Daoy (cell line): ENCODE measurements around the gene GASK1B. TPM values are rescaled to one million over a fixed set of nuclear protein-coding genes. Genes with fewer than 3 reads are reported as not detected.
A peak's percentile ranks its signal among the peaks of the same experiment; 100 is the strongest.

Source experiments
- DNase-seq: peaks from one replicate; pipeline ENCODE4 v3.0.0-alpha.2; 2015; ENCODE audit warnings: low read depth
- total RNA-seq: library from RNA; depleted of rRNA; stranded (reverse); fragments of >200 nt; shearing (Covaris generic); gene quantifications from 2 replicates; pipeline ENCODE4 v1.2.3, GENCODE V29; 2014

GASK1B gene
- total RNA-seq, 1 experiment from 2014 or later = 0.23 TPM

- DNase-seq = no peak
Measured at GRCh38 chr4:158186815-158187214, 14.0 kb upstream of the GASK1B start.

GRCh38 chr4:158182736-158183135 is 9.9 kb upstream of the GASK1B start:
- DNase-seq = no peak

- DNase-seq = no peak
Measured at GRCh38 chr4:158181906-158182305, 9.1 kb upstream of the GASK1B start.

GRCh38 chr4:158179465-158179864 is 6.6 kb upstream of the GASK1B start:
- DNase-seq = no peak

- no peak for DNase-seq
Measured at GRCh38 chr4:158176776-158177175, 4.0 kb upstream of the GASK1B start.

GRCh38 chr4:158176108-158176507 is 3.3 kb upstream of the GASK1B start:
- DNase-seq = peak; percentile 44

- DNase-seq = no peak
Measured at GRCh38 chr4:158170691-158171561, 1.9 kb downstream of the GASK1B start.

GRCh38 chr4:158169931-158170690 is 2.7 kb downstream of the GASK1B start:
- DNase-seq = no peak

- DNase-seq = no peak
Measured at GRCh38 chr4:158169506-158169905, 3.3 kb downstream of the GASK1B start.

GRCh38 chr4:158168606-158169005 is 4.2 kb downstream of the GASK1B start:
- DNase-seq = no peak

GRCh38 chr4:158166701-158167100 is 6.1 kb downstream of the GASK1B start:
- no peak for DNase-seq

- no peak for DNase-seq
Measured at GRCh38 chr4:158164768-158165213, 8.0 kb downstream of the GASK1B start.

GRCh38 chr4:158163941-158164767 is 8.7 kb downstream of the GASK1B start:
- no peak for DNase-seq

GRCh38 chr4:158162631-158163030 is 10.2 kb downstream of the GASK1B start:
- peak; percentile 35 for DNase-seq

GRCh38 chr4:158161551-158162354 is 11.1 kb downstream of the GASK1B start:
- DNase-seq = peak; percentile 69

GRCh38 chr4:158159718-158160094 is 13.1 kb downstream of the GASK1B start:
- DNase-seq = no peak

- DNase-seq = peak; percentile 58
Measured at GRCh38 chr4:158159054-158159717, 13.6 kb downstream of the GASK1B start.

GRCh38 chr4:158157412-158157811 is 15.4 kb downstream of the GASK1B start:
- DNase-seq = no peak

- DNase-seq = no peak
Measured at GRCh38 chr4:158155656-158156356, 17.0 kb downstream of the GASK1B start.

GRCh38 chr4:158147151-158147550 is 25.7 kb downstream of the GASK1B start:
- DNase-seq = no peak
